HCT116 (cell line): ENCODE results near the gene MCL1. TPM values are rescaled to one million over a fixed set of nuclear protein-coding genes. Genes with fewer than 3 reads are reported as not detected.

ENCODE experiments used
- microRNA-seq: library from miRNA; unstranded; fragments of <30 nt; microRNA quantifications from one replicate; pipeline ENCODE4, GENCODE V29; 2016; ENCODE audit warnings: borderline number of aligned reads
- total RNA-seq: library from RNA; stranded (reverse); gene quantifications from one replicate; pipeline ENCODE4 v1.2.1, GENCODE V29; 2021; ENCODE audit not compliant: unreplicated experiment

Gene MCL1
- total RNA-seq, 1 experiment from 2014 or later, result 146 TPM

Small RNA genes lying within 50 kb of the gene (microRNA-seq; reads per million reads assigned to microRNA genes)
- gene MIR4257, result not detected

Other genes starting within 250 kb of the MCL1 start
- 26.7 TPM for gene RPRD2, start 215.5 kb downstream of the MCL1 start, total RNA-seq
- 23.2 TPM for gene TARS2, start 92.2 kb downstream of the MCL1 start, total RNA-seq
- gene ECM1, start 71.5 kb downstream of the MCL1 start, total RNA-seq, result 2.0 TPM
- 0.59 TPM for gene FALEC, start 63.9 kb downstream of the MCL1 start, total RNA-seq
- 4.3 TPM for gene ADAMTSL4, start 30.2 kb downstream of the MCL1 start, total RNA-seq
- 130 TPM for gene ENSA, start 50.0 kb upstream of the MCL1 start, total RNA-seq
- 28.0 TPM for gene GOLPH3L, start 117.5 kb upstream of the MCL1 start, total RNA-seq
- not detected for gene HORMAD1, start 141.3 kb upstream of the MCL1 start, total RNA-seq
- 0.57 TPM for gene CTSS, start 186.2 kb upstream of the MCL1 start, total RNA-seq
- 3.5 TPM for gene CTSK, start 228.7 kb upstream of the MCL1 start, total RNA-seq